ENCODE data around the gene KIAA0930. TPM values are rescaled to one million over a fixed set of nuclear protein-coding genes. Genes with fewer than 3 reads are reported as not detected.

The KIAA0930 gene
- total and polyA plus RNA-seq, 2 experiments from 2014 or later = 8.6 to 50.9 TPM

- no peaks in the 10 kb centered on the region for H3K9me3 ChIP-seq (ENCODE audit: low read depth)
- H3K36me3 ChIP-seq (ENCODE audit: low read depth) = no peaks in the 10 kb centered on the region; the same call in 1 of the 2 replicates
- no peaks in the 10 kb centered on the region for H4K20me1 ChIP-seq (ENCODE audit: insufficient read depth)
- H3K4me1 ChIP-seq (ENCODE audit: insufficient read depth) = no peaks in the 10 kb centered on the region
- H3K4me2 ChIP-seq (ENCODE audit: unreplicated experiment) = no peak overlapping the region
- H3K27me3 ChIP-seq (replicated peaks; ENCODE audit: insufficient read depth) = no peaks in the 10 kb centered on the region
- H3K9ac ChIP-seq = no peak overlapping the region
- no peak for DNase-seq
- TF ChIP-seq EZH2 (IDR thresholded peaks at IDR 0.05; ENCODE audit: insufficient read depth, poor library complexity, severe bottlenecking) (no peak), EZH2phosphoT487 (IDR thresholded peaks at IDR 0.05; ENCODE audit: insufficient read depth, low read depth) (no peak)
- WGBS, 2 experiments (ENCODE audit: low coverage in 1 of 2, low lambda C conversion rate in 2 of 2, missing lambda C conversion rate in 2 of 2) = 94 to 95% methylated on average over 13 to 16 of the region's 16 CpGs
- H3K4me3 ChIP-seq = no peak overlapping the region
- no peaks in the 10 kb centered on the region for H3K9me2 ChIP-seq (ENCODE audit: insufficient read depth)
- no peaks in the 10 kb centered on the region for H3K79me2 ChIP-seq (ENCODE audit: insufficient read depth)
- in situ Hi-C loops (cut with MboI) = no loop called here
- H3F3A ChIP-seq (ENCODE audit: insufficient read depth) = no peaks in the 10 kb centered on the region
- no peak overlapping the region for H2AFZ ChIP-seq
- H3K27ac ChIP-seq = no peak overlapping the region
Measured at GRCh38 chr22:45199723-45200122, 41.0 kb downstream of the KIAA0930 start.

GRCh38 chr22:45198463-45198795 is 42.3 kb downstream of the KIAA0930 start:
- Histone ChIP-seq H2AFZ (no peak overlapping the region), H3K9ac (no peak overlapping the region), H3K4me3 (no peak overlapping the region), H3K4me1 (ENCODE audit: insufficient read depth) (no peaks in the 10 kb centered on the region), H3K9me3 (ENCODE audit: low read depth) (no peaks in the 10 kb centered on the region), H3K9me2 (ENCODE audit: insufficient read depth) (no peaks in the 10 kb centered on the region), H3K27ac (no peak overlapping the region), H3K36me3 (ENCODE audit: low read depth) (no peaks in the 10 kb centered on the region; the same call in 1 of the 2 replicates), H3F3A (ENCODE audit: insufficient read depth) (no peaks in the 10 kb centered on the region), H3K4me2 (ENCODE audit: unreplicated experiment) (no peak overlapping the region), H3K27me3 (replicated peaks; ENCODE audit: insufficient read depth) (no peaks in the 10 kb centered on the region), H3K79me2 (ENCODE audit: insufficient read depth) (no peaks in the 10 kb centered on the region), H4K20me1 (ENCODE audit: insufficient read depth) (no peaks in the 10 kb centered on the region)
- WGBS, 2 experiments (ENCODE audit: low coverage in 1 of 2, low lambda C conversion rate in 2 of 2, missing lambda C conversion rate in 2 of 2) = 75 to 92% methylated on average over 6 to 9 of the region's 9 CpGs
- no peak for DNase-seq
- TF ChIP-seq EZH2 (IDR thresholded peaks at IDR 0.05; ENCODE audit: insufficient read depth, poor library complexity, severe bottlenecking) = no peak
- TF ChIP-seq EZH2phosphoT487 (IDR thresholded peaks at IDR 0.05; ENCODE audit: insufficient read depth, low read depth) = no peak
- in situ Hi-C loops (cut with MboI) = no loop called here

- no peak for DNase-seq
- H3K79me2 ChIP-seq (ENCODE audit: insufficient read depth) = no peaks in the 10 kb centered on the region
- in situ Hi-C loops (cut with MboI) = no loop called here
- no peak for TF ChIP-seq EZH2 (IDR thresholded peaks at IDR 0.05; ENCODE audit: insufficient read depth, poor library complexity, severe bottlenecking)
- TF ChIP-seq EZH2phosphoT487 (IDR thresholded peaks at IDR 0.05; ENCODE audit: insufficient read depth, low read depth) = no peak
- no peaks in the 10 kb centered on the region for H3K9me3 ChIP-seq (ENCODE audit: low read depth)
- no peak overlapping the region for H3K4me2 ChIP-seq (ENCODE audit: unreplicated experiment)
- no peaks in the 10 kb centered on the region for H3K27me3 ChIP-seq (replicated peaks; ENCODE audit: insufficient read depth)
- no peaks in the 10 kb centered on the region; the same call in 1 of the 2 replicates for H3K36me3 ChIP-seq (ENCODE audit: low read depth)
- no peaks in the 10 kb centered on the region for H4K20me1 ChIP-seq (ENCODE audit: insufficient read depth)
- no peak overlapping the region for H3K9ac ChIP-seq
- H3F3A ChIP-seq (ENCODE audit: insufficient read depth) = no peaks in the 10 kb centered on the region
- H3K4me3 ChIP-seq = no peak overlapping the region
- H3K4me1 ChIP-seq (ENCODE audit: insufficient read depth) = no peaks in the 10 kb centered on the region
- 87 to 89% methylated on average over 27 to 28 of the region's 28 CpGs for WGBS, 2 experiments (ENCODE audit: low coverage in 1 of 2, low lambda C conversion rate in 2 of 2, missing lambda C conversion rate in 2 of 2)
- no peak overlapping the region for H2AFZ ChIP-seq
- no peak overlapping the region for H3K27ac ChIP-seq
- H3K9me2 ChIP-seq (ENCODE audit: insufficient read depth) = no peaks in the 10 kb centered on the region
Measured at GRCh38 chr22:45197606-45198462, 42.9 kb downstream of the KIAA0930 start.

GRCh38 chr22:45196926-45197605 is 43.6 kb downstream of the KIAA0930 start:
- Histone ChIP-seq H2AFZ (no peak overlapping the region), H3K27ac (no peak overlapping the region), H3K36me3 (ENCODE audit: low read depth) (no peaks in the 10 kb centered on the region; the same call in 1 of the 2 replicates), H3F3A (ENCODE audit: insufficient read depth) (no peaks in the 10 kb centered on the region), H3K4me2 (ENCODE audit: unreplicated experiment) (no peak overlapping the region), H3K4me1 (ENCODE audit: insufficient read depth) (no peaks in the 10 kb centered on the region), H3K79me2 (ENCODE audit: insufficient read depth) (no peaks in the 10 kb centered on the region), H3K27me3 (replicated peaks; ENCODE audit: insufficient read depth) (no peaks in the 10 kb centered on the region), H4K20me1 (ENCODE audit: insufficient read depth) (no peaks in the 10 kb centered on the region), H3K9me3 (ENCODE audit: low read depth) (no peaks in the 10 kb centered on the region), H3K9ac (no peak overlapping the region), H3K4me3 (no peak overlapping the region), H3K9me2 (ENCODE audit: insufficient read depth) (no peaks in the 10 kb centered on the region)
- no peak for DNase-seq
- 90 to 94% methylated on average over 16 to 32 of the region's 34 CpGs for WGBS, 2 experiments (ENCODE audit: low coverage in 1 of 2, low lambda C conversion rate in 2 of 2, missing lambda C conversion rate in 2 of 2)
- no peak for TF ChIP-seq EZH2phosphoT487 (IDR thresholded peaks at IDR 0.05; ENCODE audit: insufficient read depth, low read depth)
- TF ChIP-seq EZH2 (IDR thresholded peaks at IDR 0.05; ENCODE audit: insufficient read depth, poor library complexity, severe bottlenecking) = no peak
- in situ Hi-C loops (cut with MboI) = no loop called here

All from GM23248 (cell line).